ENCODE results near the gene PCNT.
"Not testable (repeated sequence)": the region's sequence is repeated elsewhere in the genome, so short reads cannot be mapped to it uniquely, and the experiment has no call there.

Gene PCNT

DNA sequence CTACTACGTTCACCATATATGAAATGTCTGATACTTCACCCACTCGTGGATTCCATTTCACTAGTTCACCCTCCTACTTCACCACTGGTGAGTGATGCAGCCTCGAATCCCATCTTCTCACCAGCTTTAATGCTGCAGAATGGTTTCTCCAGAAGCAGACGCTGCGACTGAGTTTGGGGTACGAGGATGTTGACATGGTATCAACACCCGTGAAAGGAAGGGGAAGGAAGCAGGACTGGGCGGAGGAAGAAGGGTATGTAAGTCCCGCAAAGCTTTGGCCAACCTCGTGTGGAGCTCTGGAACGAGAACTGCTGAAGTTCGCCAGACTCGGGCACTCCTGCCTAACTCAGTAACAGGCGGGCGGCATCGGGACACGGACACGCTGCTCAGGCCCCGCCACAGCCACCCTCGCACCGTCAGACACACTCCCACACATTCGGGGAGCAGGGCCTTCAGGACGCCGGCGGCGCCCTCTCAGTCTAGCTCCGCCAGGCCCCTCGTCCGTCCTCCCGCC lies 133.9 kb downstream of the PCNT start:
- DNase-seq, result peak; percentile 9

GRCh38 chr21:46458315-46459023 lies 134.5 kb downstream of the PCNT start, which contains the start of gene DIP2A:
DIP2A (plus strand) TSS chr21:46458891; CDS start chr21:46459132, 241 bp downstream.
- DNase-seq, result peak; percentile 95

GRCh38 chr21:46459024-46459355 lies 135.0 kb downstream of the PCNT start:
- DNase-seq, result no peak

DNA sequence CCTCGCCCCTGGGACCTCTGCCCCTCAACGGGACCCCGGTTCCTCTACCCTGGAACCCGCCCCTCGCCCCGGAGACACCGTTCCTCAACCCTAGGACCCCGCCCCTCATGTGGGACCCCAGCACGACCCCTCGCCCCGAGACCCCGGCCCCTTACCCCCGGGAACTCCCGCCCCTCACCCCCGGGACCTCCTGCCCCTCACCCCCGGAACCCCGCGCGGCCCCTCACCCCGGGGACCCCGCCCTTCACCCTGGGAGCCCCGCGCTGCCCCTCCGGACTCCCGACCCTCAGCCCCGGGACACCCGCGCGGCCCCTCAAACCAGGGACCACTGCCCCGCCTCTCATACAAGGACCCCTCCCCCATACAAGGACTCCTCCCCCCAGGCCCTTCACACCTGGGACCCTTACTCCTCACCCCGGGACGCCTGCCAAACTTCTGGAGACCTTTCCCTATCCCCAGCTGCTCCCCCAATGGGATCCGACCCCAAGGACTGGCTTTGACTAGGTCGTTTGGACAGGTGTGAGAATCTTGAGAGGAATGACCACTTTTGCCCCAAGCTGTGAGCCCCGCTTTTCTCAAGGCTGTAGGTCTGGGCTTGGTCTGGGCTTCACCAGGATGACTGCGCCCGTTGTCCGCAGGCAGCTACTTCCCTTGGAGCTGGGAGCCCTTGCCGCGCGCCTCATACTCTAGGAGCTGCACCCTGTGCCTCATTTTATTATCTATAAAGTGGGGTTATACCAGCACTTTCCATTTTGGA lies 135.6 kb downstream of the PCNT start:
- no peak for DNase-seq

DNA sequence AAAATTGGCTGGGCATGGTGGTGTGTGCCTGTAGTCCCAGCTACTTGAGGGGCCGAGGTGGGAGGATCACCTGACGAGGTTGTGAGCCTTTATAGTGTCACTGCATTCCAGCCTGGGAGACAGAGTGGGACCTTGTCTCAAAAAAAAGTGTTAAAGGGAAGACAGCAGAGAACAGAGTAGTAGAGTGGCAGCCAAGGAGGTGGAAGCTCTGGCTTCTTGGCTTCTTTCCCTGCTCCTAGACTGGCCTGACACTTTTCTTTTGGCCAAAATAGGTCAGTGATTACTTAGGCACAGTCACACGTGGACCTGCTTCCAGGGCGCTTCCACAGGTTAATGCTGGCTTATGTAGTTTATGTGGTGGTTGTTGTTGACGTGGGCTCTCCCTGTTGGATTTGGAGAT lies 138.0 kb downstream of the PCNT start:
- no peak for DNase-seq

DNA sequence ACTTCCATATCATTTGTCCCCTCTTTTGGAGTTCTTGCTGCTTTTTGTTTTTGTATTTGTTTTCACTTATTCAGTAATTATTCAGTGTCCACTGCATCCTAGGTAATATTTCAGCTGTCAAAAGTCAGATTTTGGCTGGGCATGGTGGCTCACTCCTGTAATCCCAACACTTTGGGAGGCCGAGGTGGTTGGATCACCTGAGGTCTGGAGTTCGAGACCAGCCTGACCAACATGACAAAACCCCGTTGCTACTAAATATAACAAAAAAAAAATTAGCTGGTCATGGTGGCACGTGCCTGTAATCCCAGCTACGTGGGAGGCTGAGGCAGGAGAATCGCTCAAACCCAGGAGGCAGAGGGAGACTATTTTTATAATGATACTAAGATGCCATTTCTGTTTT lies 141.2 kb downstream of the PCNT start:
- DNase-seq, result not testable (repeated sequence)

GRCh38 chr21:46465651-46466050 lies 141.7 kb downstream of the PCNT start:
- DNase-seq, result no peak

DNA sequence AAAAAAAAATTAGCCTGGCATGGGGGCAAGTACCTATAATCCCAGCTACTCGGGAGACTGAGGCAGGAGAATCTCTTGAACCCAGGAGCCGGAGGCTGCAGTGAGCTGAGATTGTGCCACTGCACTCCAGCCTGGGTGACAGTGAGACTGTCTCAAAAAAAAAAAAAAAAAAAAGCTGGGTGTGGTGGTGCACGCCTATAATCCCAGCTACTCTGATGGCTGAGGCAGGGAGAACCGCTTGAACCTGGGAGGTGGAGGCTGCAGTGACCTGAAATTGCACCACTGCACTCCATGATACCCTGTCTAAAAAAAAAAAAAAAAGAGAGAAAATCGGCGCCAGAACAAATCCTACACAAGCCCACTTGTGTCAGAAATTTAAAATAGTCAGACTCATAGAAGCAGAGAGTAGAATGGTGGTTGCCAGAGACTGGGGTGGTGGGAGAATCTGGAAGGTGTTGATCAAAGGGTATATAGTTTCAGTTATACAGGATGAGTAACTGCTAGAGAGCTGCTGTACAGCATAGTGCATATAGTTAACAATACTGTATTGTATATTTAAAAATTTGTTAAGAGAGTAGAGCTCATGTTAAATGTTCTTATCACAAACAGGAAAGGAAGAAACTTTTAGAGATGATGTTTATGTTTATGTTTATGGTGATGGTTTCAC lies 144.3 kb downstream of the PCNT start:
- DNase-seq, result no peak

DNA sequence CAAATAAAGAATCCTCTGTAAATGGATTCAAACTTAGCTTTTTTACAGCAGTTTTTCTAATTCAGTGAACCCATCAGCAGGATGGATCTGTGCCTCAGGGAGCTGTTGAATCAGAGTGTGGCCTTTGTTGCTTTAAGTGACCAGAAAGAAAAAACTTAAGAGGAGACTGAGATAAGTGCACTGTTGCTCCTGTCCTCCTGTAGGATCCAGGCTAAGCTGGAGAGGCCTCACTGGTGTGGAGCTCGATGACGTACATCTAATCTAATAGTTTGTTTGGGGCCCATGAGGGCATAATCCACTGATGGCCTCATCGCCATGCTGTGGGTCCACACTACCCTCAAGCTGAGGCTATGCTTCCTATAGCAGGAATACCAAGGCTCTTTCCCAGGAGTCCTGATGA lies 145.3 kb downstream of the PCNT start:
- no peak for DNase-seq

- DNase-seq, result no peak
Measured at GRCh38 chr21:46471514-46471913, 147.6 kb downstream of the PCNT start.

DNA sequence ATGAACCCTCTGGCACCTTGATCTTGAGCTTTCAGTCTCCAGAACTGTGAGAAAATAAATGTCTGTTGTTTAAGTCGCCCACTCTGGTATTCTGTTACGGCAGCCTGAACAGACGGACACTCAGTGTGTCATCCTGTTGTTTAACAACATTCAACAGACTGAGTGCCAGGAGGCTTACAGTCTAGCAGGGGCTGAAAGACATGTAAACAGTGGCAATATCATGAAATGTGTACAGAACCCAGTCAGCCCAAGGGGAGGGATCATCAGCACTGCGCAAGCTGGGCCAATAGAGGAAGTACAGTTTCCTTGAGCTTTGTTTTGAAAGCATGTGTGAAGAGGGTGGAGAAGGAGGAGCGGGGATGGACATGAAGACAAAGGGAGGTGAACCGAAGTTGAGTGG lies 148.3 kb downstream of the PCNT start:
- DNase-seq, result no peak

- no peak for DNase-seq
Measured at GRCh38 chr21:46474382-46474781, 150.4 kb downstream of the PCNT start.

DNA sequence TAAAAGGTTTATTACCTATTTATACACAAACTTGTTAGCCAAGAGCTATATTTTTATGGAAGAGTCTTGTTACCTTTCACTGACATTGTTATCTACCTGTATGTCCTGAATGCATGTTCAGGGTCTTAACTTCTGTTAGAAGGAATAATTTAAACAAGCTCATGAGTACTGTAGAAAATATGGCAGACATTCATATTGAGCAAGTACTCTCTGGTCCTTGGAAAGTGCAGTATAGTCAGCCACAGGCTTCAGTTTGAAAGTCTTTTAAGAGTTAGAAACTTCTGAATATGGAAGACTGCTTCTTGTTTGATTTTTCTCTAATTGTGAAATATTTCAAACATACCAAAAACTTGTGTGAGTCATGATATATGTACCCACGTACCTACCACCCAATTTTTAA lies 151.3 kb downstream of the PCNT start:
- DNase-seq, result no peak

GRCh38 chr21:46477765-46478164 lies 153.8 kb downstream of the PCNT start:
- DNase-seq, result no peak

DNA sequence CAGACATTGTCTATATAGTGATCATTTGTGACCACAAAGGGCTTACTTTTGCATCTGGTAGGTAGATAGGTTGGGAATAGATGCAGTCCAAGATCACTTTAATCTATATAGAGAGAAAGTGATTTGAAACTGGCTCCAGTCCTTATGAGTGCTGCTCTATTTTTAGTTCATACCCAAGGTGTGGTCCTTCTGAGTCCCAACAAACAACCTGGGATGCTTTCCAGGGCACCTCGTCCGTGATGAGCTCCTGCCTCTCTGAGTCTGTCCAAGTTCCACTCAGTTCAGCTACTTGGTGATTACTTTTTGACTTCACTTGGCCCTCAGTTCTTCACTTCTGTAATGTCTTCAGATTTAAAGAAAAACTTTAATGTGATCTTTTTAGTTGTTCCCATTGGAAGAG lies 155.0 kb downstream of the PCNT start:
- no peak for DNase-seq

DNA sequence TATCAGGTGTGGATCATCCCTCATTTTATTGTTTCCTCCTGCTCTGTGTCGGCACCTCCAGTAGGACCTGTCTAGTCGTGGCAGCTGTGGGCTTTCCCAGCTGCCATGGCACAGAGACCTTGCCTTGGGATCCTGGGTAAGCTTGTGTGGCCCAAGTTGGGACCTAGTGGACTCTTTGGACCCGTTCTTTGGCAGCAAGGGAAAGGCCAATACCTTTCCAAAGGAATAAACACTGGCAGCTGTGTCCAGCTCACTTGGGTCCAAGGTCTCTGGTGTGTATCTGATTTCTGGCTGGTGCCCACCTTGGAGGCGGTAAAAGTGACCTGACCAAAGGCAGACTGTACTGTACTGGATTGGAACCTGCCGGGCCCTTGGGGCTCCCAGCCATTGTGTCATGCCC lies 156.5 kb downstream of the PCNT start:
- no peak for DNase-seq

DNA sequence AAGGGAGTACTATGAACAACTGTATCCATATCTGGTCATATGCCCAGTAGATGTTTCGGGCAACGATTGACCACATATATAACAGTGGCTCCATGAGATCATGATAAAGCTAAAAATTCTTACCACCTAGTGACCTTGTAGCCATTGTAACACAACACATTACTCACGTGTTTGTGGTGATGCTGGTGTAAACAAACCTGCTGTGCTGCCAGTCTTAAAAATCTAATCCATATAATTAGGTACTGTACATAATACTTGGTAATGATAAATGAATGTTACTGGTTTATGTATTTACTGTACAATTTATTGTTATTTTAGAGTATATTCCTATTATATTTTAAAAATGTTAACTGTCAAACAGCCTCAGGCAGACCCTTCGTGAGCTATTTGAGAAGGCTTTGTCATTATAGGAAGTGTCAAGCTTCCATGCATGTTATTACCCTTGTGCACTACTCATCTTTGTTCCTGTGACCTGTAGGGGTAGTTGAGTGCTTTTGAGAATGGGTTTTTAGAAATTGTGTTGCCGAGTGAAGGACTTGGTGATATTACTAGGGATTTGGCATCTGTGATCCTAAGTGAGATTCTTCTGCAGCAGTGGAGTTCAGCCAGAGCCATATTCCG lies 158.4 kb downstream of the PCNT start:
- no peak for DNase-seq

- no peak for DNase-seq
Measured at GRCh38 chr21:46482846-46483231, 158.9 kb downstream of the PCNT start.

DNA sequence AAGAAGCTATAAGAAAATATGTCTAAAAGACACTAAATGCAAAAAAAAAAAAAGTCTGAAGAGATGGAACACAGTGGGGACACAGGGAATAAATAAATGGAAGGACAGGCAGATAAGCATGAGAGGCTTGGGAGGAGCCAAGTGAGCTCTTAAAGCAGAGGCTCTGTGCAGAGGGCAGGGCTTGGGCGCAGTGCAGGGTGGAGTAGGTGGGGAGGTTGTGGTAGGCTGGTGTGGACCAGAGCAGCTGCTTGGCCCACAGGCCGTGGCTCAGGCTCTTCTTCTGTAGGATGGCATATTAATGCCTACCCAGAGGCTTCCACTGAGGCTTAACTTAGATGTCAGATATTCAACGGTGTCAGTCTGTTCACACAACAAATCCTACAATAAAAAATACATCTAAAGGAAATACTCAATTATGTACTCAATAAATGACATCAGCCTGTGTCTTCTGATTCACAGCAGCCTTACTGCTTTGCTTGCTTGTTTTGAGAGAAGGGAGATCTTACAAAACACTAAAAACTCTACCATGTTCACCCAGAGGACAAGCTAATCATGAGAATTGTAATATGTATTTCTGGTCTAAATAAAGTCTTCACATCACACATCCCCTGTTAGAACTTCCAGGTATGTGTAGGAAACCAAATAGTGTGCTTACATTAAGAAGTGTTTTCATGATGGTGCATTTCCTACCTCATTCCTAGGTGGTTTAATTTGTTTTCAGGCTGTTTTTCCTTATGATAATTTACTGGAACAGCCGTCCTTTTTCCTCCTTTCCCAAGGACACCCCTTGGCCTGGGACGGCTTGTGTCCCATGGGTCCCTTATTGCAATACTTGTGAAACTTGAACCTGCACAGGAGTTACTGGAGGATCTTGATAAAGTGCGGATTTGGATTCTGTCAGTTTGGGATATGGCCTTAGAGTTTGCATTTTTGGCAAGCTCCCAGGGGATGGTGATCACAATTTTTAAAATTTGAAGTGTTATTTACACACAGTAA lies 159.6 kb downstream of the PCNT start:
- no peak for DNase-seq

DNA sequence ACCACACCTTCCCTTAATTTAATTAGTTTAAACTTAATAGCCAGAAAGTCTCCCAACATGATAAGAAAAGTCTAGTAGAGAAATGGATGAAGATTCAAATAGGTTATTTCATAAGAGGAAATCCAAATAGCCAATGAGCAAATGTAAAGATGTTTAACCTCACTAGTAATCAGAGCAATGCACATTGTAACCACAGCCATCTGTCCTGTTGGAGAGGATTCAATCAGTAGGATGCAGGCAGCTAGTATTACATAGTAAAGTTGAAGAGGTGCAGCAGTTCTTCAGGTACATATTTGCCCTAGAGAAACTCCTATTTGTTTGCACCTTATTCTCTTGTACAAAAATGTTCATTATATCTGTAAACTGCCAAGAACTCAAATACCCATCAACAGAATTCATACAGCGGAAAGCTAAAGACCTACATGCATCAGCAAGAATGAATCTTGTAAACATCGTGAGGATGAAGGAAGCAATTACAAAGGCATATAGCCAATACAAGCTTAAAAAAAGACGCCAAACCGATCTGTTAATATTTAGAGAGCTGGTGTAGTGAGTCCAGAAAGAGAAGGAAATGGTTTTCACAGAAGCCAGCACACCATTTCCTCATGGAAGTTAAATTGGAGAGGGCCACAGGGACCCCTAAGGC lies 162.6 kb downstream of the PCNT start:
- no peak for DNase-seq

- no peak for DNase-seq
Measured at GRCh38 chr21:46489162-46489663, 165.3 kb downstream of the PCNT start.

Data from NCI-H1092 (cell line).